Nephron progenitor cell (in vitro differentiated cells): ENCODE data around the gene MRAP2.
A peak's percentile ranks its signal among the peaks of the same experiment; 100 is the strongest.

Experiments
- DNase-seq: peaks from one replicate; pipeline ENCODE4 v3.0.0; 2021
- H3K27ac Mint-ChIP-seq: 2 replicates; pipeline ENCODE4 v1.8.0; 2021; ENCODE audit warnings: mild to moderate bottlenecking, moderate library complexity, mixed read lengths
- H3K27me3 Mint-ChIP-seq: 2 replicates; pipeline ENCODE4 v1.8.0; 2021; ENCODE audit warnings: mild to moderate bottlenecking, low read depth, mixed read lengths; ENCODE audit not compliant: poor library complexity
- H3K36me3 Mint-ChIP-seq: 2 replicates; pipeline ENCODE4 v1.8.0; 2021; ENCODE audit warnings: low read depth, mixed read lengths
- H3K4me1 Mint-ChIP-seq: 2 replicates; pipeline ENCODE4 v1.8.0; 2021; ENCODE audit warnings: mixed read lengths
- H3K4me3 Mint-ChIP-seq: 2 replicates; pipeline ENCODE4 v1.8.0; 2021; ENCODE audit warnings: mild to moderate bottlenecking, moderate library complexity, mixed read lengths
- H3K9me3 Mint-ChIP-seq: 2 replicates; pipeline ENCODE4 v1.8.0; 2021; ENCODE audit warnings: mild to moderate bottlenecking, moderate library complexity, mixed read lengths
- CTCF ChIP-seq: fragments of 200-600 bp; sonication (generic); IDR thresholded peaks from 2 replicates; pipeline ENCODE4 v1.5.0; 2021; ENCODE audit warnings: antibody characterized with exemption

The MRAP2 gene

GRCh38 chr6:84050408-84050807, 16.8 kb downstream of the MRAP2 start:
- Mint-ChIP-seq H3K4me3 (peak overlapping the region; percentile 20), H3K27ac (no peak overlapping the region), H3K4me1 (peaks cover 52% of the 10 kb centered on the region), H3K9me3 (no peaks in the 10 kb centered on the region), H3K36me3 (no peaks in the 10 kb centered on the region), H3K27me3 (no peaks in the 10 kb centered on the region)
- DNase-seq = no peak
- no peak for TF ChIP-seq CTCF

GRCh38 chr6:84052204-84052882, 18.8 kb downstream of the MRAP2 start:
- no peaks in the 10 kb centered on the region for H3K27me3 Mint-ChIP-seq
- no peaks in the 10 kb centered on the region for H3K36me3 Mint-ChIP-seq
- H3K4me1 Mint-ChIP-seq = peaks cover 52% of the 10 kb centered on the region
- no peak for TF ChIP-seq CTCF
- peak overlapping the region; percentile 97 for H3K27ac Mint-ChIP-seq
- DNase-seq = peak; percentile 61
- peak overlapping the region; percentile 76 for H3K4me3 Mint-ChIP-seq
- H3K9me3 Mint-ChIP-seq = no peaks in the 10 kb centered on the region

- Mint-ChIP-seq H3K36me3 (no peaks in the 10 kb centered on the region), H3K27ac (peak overlapping the region; percentile 97), H3K9me3 (no peaks in the 10 kb centered on the region), H3K4me1 (peaks cover 52% of the 10 kb centered on the region), H3K27me3 (no peaks in the 10 kb centered on the region), H3K4me3 (peak overlapping the region; percentile 76)
- no peak for DNase-seq
- no peak for TF ChIP-seq CTCF
Observed at GRCh38 chr6:84052883-84053241, 19.3 kb downstream of the MRAP2 start.

GRCh38 chr6:84055647-84056046, 22.1 kb downstream of the MRAP2 start:
- Mint-ChIP-seq H3K4me3 (no peak overlapping the region), H3K27ac (no peak overlapping the region), H3K9me3 (no peaks in the 10 kb centered on the region), H3K36me3 (no peaks in the 10 kb centered on the region), H3K27me3 (peaks cover 3% of the 10 kb centered on the region), H3K4me1 (peaks cover 38% of the 10 kb centered on the region)
- no peak for TF ChIP-seq CTCF
- DNase-seq = no peak

GRCh38 chr6:84057908-84058307, 24.3 kb downstream of the MRAP2 start:
- Mint-ChIP-seq H3K27ac (no peak overlapping the region), H3K36me3 (no peaks in the 10 kb centered on the region), H3K9me3 (no peaks in the 10 kb centered on the region), H3K4me1 (peaks cover 22% of the 10 kb centered on the region), H3K4me3 (no peak overlapping the region), H3K27me3 (peaks cover 3% of the 10 kb centered on the region)
- DNase-seq = no peak
- no peak for TF ChIP-seq CTCF

- Mint-ChIP-seq H3K36me3 (no peaks in the 10 kb centered on the region), H3K9me3 (no peaks in the 10 kb centered on the region), H3K27ac (no peak overlapping the region), H3K27me3 (peaks cover 3% of the 10 kb centered on the region), H3K4me1 (peaks cover 14% of the 10 kb centered on the region), H3K4me3 (no peak overlapping the region)
- TF ChIP-seq CTCF = no peak
- DNase-seq = no peak
Observed at GRCh38 chr6:84059082-84059481, 25.5 kb downstream of the MRAP2 start.
